HCT116 (cell line): ENCODE measurements around the gene FAM228B. TPM values are rescaled to one million over a fixed set of nuclear protein-coding genes. Genes with fewer than 3 reads are reported as not detected.

Experiments
- ATAC-seq: fragments of 200-7000 bp; cut with Tn5 transposase; 2 replicates; pipeline ENCODE4 v1.9.1; 2020; ENCODE audit warnings: mild to moderate bottlenecking, moderate library complexity
- BruUV-seq: library from RNA; stranded (reverse); fragments of 400-500 nt; replicated peaks from 2 replicates; lab custom pipeline; 2021; lab: Mats Ljungman, UMichigan
- CTCF ChIA-PET: fragments of 300-600 bp; sonication (Branson Sonifier 250); formaldehyde crosslinking; loops from one replicate; lab custom pipeline; 2021; ENCODE audit warnings: antibody characterized with exemption; lab: Charles Lee
- POLR2A ChIA-PET: fragments of 300-600, 350-600 bp; sonication (Branson Sonifier 250); formaldehyde crosslinking; loops from one replicate; lab custom pipeline; 2021; ENCODE audit warnings: antibody characterized with exemption; lab: Charles Lee
- RAD21 ChIA-PET, 2 experiments: fragments of 300-600 bp; sonication (Branson Sonifier 250); formaldehyde crosslinking; loops; one replicate each; lab custom pipeline; 2023; ENCODE audit warnings: low total read pairs in 2 of 2; ENCODE audit not compliant: uncharacterized antibody in 2 of 2, unreplicated experiment in 2 of 2, low non-redundant PET in 1 of 2; lab: Charles Lee
- DNase-seq: peaks from one replicate; pipeline ENCODE4 v3.0.0-alpha.2; 2010; ENCODE audit warnings: low read depth, low spot score
- H2AFZ ChIP-seq: fragments of 200-600 bp; shearing (Covaris generic), sonication (generic); 2 replicates; pipeline ENCODE4 v1.6.1; 2017; ENCODE audit warnings: low read depth, mixed run types, mixed read lengths, antibody characterized with exemption, low read length; ENCODE audit not compliant: poor library complexity, severe bottlenecking
- H3K27ac ChIP-seq: 2 replicates; pipeline ENCODE4 v1.5.1; 2012; ENCODE audit warnings: low read depth, low read length
- H3K27me3 ChIP-seq: fragments of 200-600 bp; sonication (generic); 2 replicates; pipeline ENCODE4 v1.6.1; 2016; ENCODE audit warnings: mixed run types, low read length, mixed read lengths; ENCODE audit not compliant: insufficient read depth
- H3K36me3 ChIP-seq, 2 experiments: fragments of 200-500 bp in 1 of 2; fragments of 200-600 bp in 1 of 2; sonication (Bioruptor generic) in 1 of 2; sonication (generic) in 1 of 2; 2 replicates each; pipeline versions ENCODE4 v1.5.1 to v1.6.1; 2014 to 2016; ENCODE audit warnings: low read length in 2 of 2, inconsistent platforms in 1 of 2, mixed read lengths in 1 of 2, mixed run types in 1 of 2; ENCODE audit not compliant: insufficient read depth in 2 of 2, control insufficient read depth in 1 of 2
- H3K4me1 ChIP-seq, 2 experiments: fragments of 200-600 bp in 1 of 2; sonication (generic) in 1 of 2; 2 replicates each; pipeline versions ENCODE4 v1.5.1 to v1.6.1; 2012 to 2017; ENCODE audit warnings: low read length in 2 of 2, inconsistent platforms in 1 of 2, mild to moderate bottlenecking in 1 of 2, mixed read lengths in 1 of 2, mixed run types in 1 of 2, moderate library complexity in 1 of 2; ENCODE audit not compliant: insufficient read depth in 2 of 2, control insufficient read depth in 1 of 2
- H3K4me2 ChIP-seq: fragments of 200-600 bp; sonication (generic); 2 replicates; pipeline ENCODE4 v1.6.1; 2017; ENCODE audit warnings: mixed run types, low read length, mixed read lengths
- H3K4me3 ChIP-seq, 2 experiments: fragments of 200-600 bp in 1 of 2; sonication (generic) in 1 of 2; replicated peaks in 1 of 2; 2 replicates each; pipeline ENCODE4 v1.5.1; 2011 to 2016; ENCODE audit warnings: low read length in 2 of 2, control low read depth in 1 of 2, low read depth in 1 of 2, mild to moderate bottlenecking in 1 of 2, mixed read lengths in 1 of 2, mixed run types in 1 of 2
- H3K79me2 ChIP-seq: fragments of 200-600 bp; sonication (generic); 2 replicates; pipeline ENCODE4 v1.6.1; 2017; ENCODE audit warnings: mild to moderate bottlenecking, mixed run types, low read length, moderate library complexity, mixed read lengths; ENCODE audit not compliant: insufficient read depth
- H3K9ac ChIP-seq: fragments of 200-600 bp; sonication (generic); 2 replicates; pipeline ENCODE4 v1.6.1; 2016; ENCODE audit warnings: low read length, mixed read lengths
- H3K9me2 ChIP-seq: fragments of 200-600 bp; sonication (generic), shearing (Covaris generic); 2 replicates; pipeline ENCODE4 v1.6.1; 2017; ENCODE audit warnings: mixed run types, mild to moderate bottlenecking, moderate library complexity; ENCODE audit not compliant: insufficient read depth
- H3K9me3 ChIP-seq, 2 experiments: fragments of 200-500 bp in 1 of 2; fragments of 200-600 bp in 1 of 2; sonication (Bioruptor generic) in 1 of 2; sonication (generic) in 1 of 2; 2 replicates each; pipeline ENCODE4 v1.6.1; 2014 to 2017; ENCODE audit warnings: low read length in 2 of 2, mixed read lengths in 2 of 2, inconsistent platforms in 1 of 2, low read depth in 1 of 2, mild to moderate bottlenecking in 1 of 2, mixed run types in 1 of 2, moderate library complexity in 1 of 2; ENCODE audit not compliant: control insufficient read depth in 1 of 2, insufficient read depth in 1 of 2
- H4K20me1 ChIP-seq: fragments of 200-600 bp; sonication (generic), shearing (Covaris generic); 2 replicates; pipeline ENCODE4 v1.6.1; 2017; ENCODE audit warnings: mixed run types, mild to moderate bottlenecking, moderate library complexity; ENCODE audit not compliant: insufficient read depth
- EZH2 ChIP-seq: fragments of 200-600 bp; sonication (generic); IDR thresholded peaks from 2 replicates; pipeline ENCODE4 v1.6.1; 2017; ENCODE audit warnings: antibody characterized with exemption, mixed run types
- JUND ChIP-seq: IDR thresholded peaks from 2 replicates; pipeline ENCODE4 v1.6.1; 2012
- POLR2A ChIP-seq: IDR thresholded peaks from 2 replicates; pipeline ENCODE4 v1.7.0; 2011; ENCODE audit warnings: borderline replicate concordance; ENCODE audit not compliant: insufficient read depth, insufficient read length; ENCODE audit errors: extremely low read depth
- POLR2AphosphoS5 ChIP-seq: IDR thresholded peaks from 2 replicates; pipeline ENCODE4 v1.6.1; 2011; ENCODE audit warnings: mild to moderate bottlenecking, low read depth, low read length, moderate library complexity
- YY1 ChIP-seq: IDR thresholded peaks from 2 replicates; pipeline ENCODE4 v1.6.1; 2011; ENCODE audit warnings: low read length, low read depth, moderate library complexity, mild to moderate bottlenecking; ENCODE audit not compliant: insufficient replicate concordance; ENCODE audit errors: extremely low read depth
- ZFX ChIP-seq: fragments of 450-650 bp; IDR thresholded peaks from 2 replicates; pipeline ENCODE4 v1.6.1; 2017
- intact Hi-C: fragments of 100-400 bp; cut with micrococcal nuclease; formaldehyde crosslinking; loops from 2 replicates; pipeline ENCODE4 v1.10.0; 2022
- total RNA-seq: library from RNA; stranded (reverse); gene quantifications from one replicate; pipeline ENCODE4 v1.2.1, GENCODE V29; 2021; ENCODE audit not compliant: unreplicated experiment

The FAM228B gene
- total RNA-seq, 1 experiment from 2014 or later, result 5.6 TPM

DNA sequence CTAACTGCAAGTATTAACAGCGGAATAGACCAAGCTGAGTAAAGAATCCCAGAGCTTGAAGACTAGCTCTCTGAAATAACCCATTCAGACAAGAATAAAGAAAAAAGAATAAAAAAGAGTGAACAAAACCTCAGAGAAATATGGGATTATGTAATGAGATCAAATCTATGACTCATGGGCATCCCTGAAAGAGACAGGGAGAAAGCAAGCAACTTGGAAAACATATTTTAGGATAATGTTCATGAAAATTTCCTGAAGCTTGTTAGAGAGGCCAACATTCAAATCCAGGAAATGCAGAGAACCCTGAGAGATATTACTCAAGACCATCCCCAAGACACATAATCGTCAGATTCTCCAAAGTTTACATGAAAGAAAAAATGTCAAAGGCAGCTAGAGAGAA is 17.5 kb upstream of the FAM228B start:
- no peaks in the 10 kb centered on the region for H3K27me3 ChIP-seq

GRCh38 chr2:24106786-24107185 is 16.5 kb upstream of the FAM228B start:
- no peak for TF ChIP-seq ZFX
- POLR2A ChIA-PET, result no interaction called here
- no peak overlapping the region for H2AFZ ChIP-seq

More for the DNA sequence above, 17.5 kb upstream of the FAM228B start:
- Histone ChIP-seq H4K20me1 (no peaks in the 10 kb centered on the region), H3K4me2 (no peak overlapping the region), H3K79me2 (no peaks in the 10 kb centered on the region), H3K9ac (no peak overlapping the region), H3K4me1 (peaks cover 0 to 12% of the 10 kb centered on the region in 2 experiments; a peak in 1 of 4 replicates), H3K36me3 (no peaks in the 10 kb centered on the region), H2AFZ (no peak overlapping the region), H3K27ac (no peak overlapping the region), H3K9me3 (no peaks in the 10 kb centered on the region), H3K4me3 (no peak overlapping the region), H3K9me2 (no peaks in the 10 kb centered on the region)
- BruUV-seq, result no TSS peak
- intact Hi-C loops, result no loop called here
- RAD21 ChIA-PET, result interaction anchor here in 1 of 2 experiments (0.6 kb wide), 1 partner anchor 19 kb away, joined by 8 read pairs; no protein-coding TSS in a partner anchor
- no peak for ATAC-seq
- no peak for TF ChIP-seq EZH2
- TF ChIP-seq JUND, result no peak
- no peak for TF ChIP-seq POLR2AphosphoS5
- TF ChIP-seq YY1, result no peak
- no peak for TF ChIP-seq POLR2A
- POLR2A ChIA-PET, result no interaction called here
- DNase-seq, result no peak
- CTCF ChIA-PET, result interaction anchor here (1.2 kb wide), 1 partner anchor 21 kb away, joined by 5 read pairs; the partner anchor contains the start of gene TP53I3

More at GRCh38 chr2:24106786-24107185, 16.5 kb upstream of the FAM228B start:
- CTCF ChIA-PET, result interaction anchor here (1.2 kb wide), 1 partner anchor 22 kb away, joined by 5 read pairs; the partner anchor contains the start of gene TP53I3
- no peaks in the 10 kb centered on the region for H4K20me1 ChIP-seq
- H3K9ac ChIP-seq, result no peak overlapping the region
- H3K9me3 ChIP-seq, result no peaks in the 10 kb centered on the region
- DNase-seq (no peak), ATAC-seq (no peak)
- no peaks in the 10 kb centered on the region for H3K36me3 ChIP-seq
- H3K79me2 ChIP-seq, result no peaks in the 10 kb centered on the region
- intact Hi-C loops, result no loop called here
- H3K4me3 ChIP-seq, result no peak overlapping the region
- H3K9me2 ChIP-seq, result no peaks in the 10 kb centered on the region
- H3K4me1 ChIP-seq, result peaks cover 4 to 21% of the 10 kb centered on the region in 2 experiments; a peak in 3 of 4 replicates
- RAD21 ChIA-PET, result interaction anchor here in 1 of 2 experiments (0.7 kb wide), 1 partner anchor 165 kb away, joined by 4 read pairs; no protein-coding TSS in a partner anchor
- no peaks in the 10 kb centered on the region for H3K27me3 ChIP-seq
- H3K27ac ChIP-seq, result no peak overlapping the region
- H3K4me2 ChIP-seq, result no peak overlapping the region
- BruUV-seq, result no TSS peak
